A673 (cell line): Measurements from ENCODE around the gene PHC2.

Experiments
- CTCF ChIP-seq: fragments of 300-800, 200-600 bp; sonication (generic); conservative IDR thresholded peaks from 2 replicates; pipeline ENCODE4 v1.5.1; 2017; ENCODE audit warnings: low read depth, mild to moderate bottlenecking, antibody characterized with exemption, low read length, moderate library complexity, mixed read lengths
- EZH2 ChIP-seq: fragments of 200-600 bp; sonication (generic); IDR thresholded peaks from 2 replicates; pipeline ENCODE4 v1.6.1; 2017; ENCODE audit warnings: borderline replicate concordance, low read depth, mild to moderate bottlenecking, mixed read lengths, antibody characterized with exemption, low read length; ENCODE audit not compliant: poor library complexity, severe bottlenecking

GRCh38 chr1:33420870-33421775, 9.8 kb downstream of the PHC2 start:
- TF ChIP-seq CTCF (no peak), EZH2 (no peak)
